Measurements from ENCODE around the gene MTMR12. TPM values are rescaled to one million over a fixed set of nuclear protein-coding genes. Genes with fewer than 3 reads are reported as not detected.

The MTMR12 gene
- total and polyA plus RNA-seq, 2 of the 13 experiments (the other 11 are each of a cell fraction or from before 2014, with no cell fraction given): 23.4 to 36.6 TPM

DNA sequence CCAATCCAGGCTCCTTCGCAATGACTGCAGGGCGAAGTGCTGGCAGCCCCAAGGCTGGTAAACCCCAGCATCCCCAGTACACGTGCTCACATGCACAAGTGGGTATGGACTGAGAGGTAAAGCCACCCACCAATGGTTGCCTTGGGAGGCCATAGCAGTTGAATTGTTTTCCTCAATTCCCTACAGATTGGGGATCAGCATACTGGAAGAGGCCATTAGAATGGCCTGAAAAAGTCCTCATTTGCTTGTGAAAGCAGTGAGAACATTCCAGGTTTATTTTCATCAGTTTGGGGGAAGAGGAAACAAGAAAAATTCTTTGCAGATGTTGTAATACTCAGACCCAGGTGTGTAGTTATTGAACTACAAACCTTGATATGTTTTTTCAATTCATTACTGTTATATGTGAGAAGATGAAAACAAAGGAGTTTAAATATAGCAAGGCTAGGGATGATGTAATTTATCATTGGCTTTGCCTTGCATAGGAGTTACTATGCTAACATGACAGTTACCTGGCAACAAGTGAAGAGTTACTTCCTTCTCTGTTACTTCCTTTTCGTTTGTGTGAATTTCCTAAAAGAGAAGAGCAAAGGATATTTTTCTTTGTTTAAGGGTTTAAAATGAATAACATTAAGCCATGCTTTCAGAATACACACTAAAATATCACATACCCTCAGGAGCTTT is 36.4 kb downstream of the MTMR12 start:
- H3K27ac ChIP-seq (ENCODE audit: extremely low read length, insufficient read depth, low read length): peak overlapping the region; percentile 67
- H3K27me3 ChIP-seq (ENCODE audit: control insufficient read depth in 1 of 2, insufficient read depth in 2 of 2, low read length in 2 of 2): no peaks in the 10 kb centered on the region
- H4K20me1 ChIP-seq (ENCODE audit: insufficient read depth, low read length): no peaks in the 10 kb centered on the region
- POLR2A ChIA-PET: interaction anchor here (1.0 to 4.9 kb wide), 3 partner anchors 19 to 43 kb away, joined by 3 to 40 read pairs (median 4); no protein-coding TSS in a partner anchor
- in situ Hi-C loops (cut with HindIII; ENCODE audit: extremely low pct_ligation_motif_present, low pct_unique_long_range_greater_than_20kb) (no loop called here), intact Hi-C loops (cut with micrococcal nuclease; ENCODE audit: unreplicated experiment) (no loop called here)
- no peak for ATAC-seq
- WGBS (ENCODE audit: low lambda C conversion rate): 66% methylated on average over 4 of the region's 4 CpGs
- no peak overlapping the region for H2AFZ ChIP-seq (ENCODE audit: low read length)
- no peak overlapping the region for H3K9ac ChIP-seq (ENCODE audit: insufficient read depth, low read depth, low read length)
- BruUV-seq (replicated peaks): no TSS peak
- no peak for FAIRE-seq
- H3K4me3 ChIP-seq (replicated peaks in 1 of 3; ENCODE audit: insufficient read depth in 1 of 3, low read depth in 2 of 3, low read length in 3 of 3): no peak overlapping the region
- peak; percentile 23 for DNase-seq (ENCODE audit: low spot score)
- CTCF ChIA-PET (ENCODE audit: low intra/inter-chr PET ratio, low total read pairs): interaction anchor here (0.6 kb wide), 1 partner anchor 167 kb away, joined by 4 read pairs; no protein-coding TSS in a partner anchor
- H3K36me3 ChIP-seq (replicated peaks in 1 of 2; ENCODE audit: control insufficient read depth in 1 of 2, insufficient read depth in 2 of 2, low read length in 2 of 2): peaks cover 5 to 30% of the 10 kb centered on the region in 2 experiments
- H3K9me3 ChIP-seq (ENCODE audit: low read length): no peaks in the 10 kb centered on the region
- peaks cover 56% of the 10 kb centered on the region for H3K79me2 ChIP-seq (ENCODE audit: insufficient read depth, low read length)
- H3K4me1 ChIP-seq (ENCODE audit: insufficient read depth, low read length): peaks cover 93% of the 10 kb centered on the region
- peak overlapping the region; percentile 36; the same call in 1 of the 2 replicates for H3K4me2 ChIP-seq (ENCODE audit: low read depth, low read length)
- TF ChIP-seq CHD2 (IDR thresholded peaks at IDR 0.05; ENCODE audit: low read depth, low read length) (no peak), ZNF430 (CRISPR knock-in tag; IDR thresholded peaks at IDR 0.05) (no peak), ZNF614 (CRISPR knock-in tag; IDR thresholded peaks at IDR 0.05; ENCODE audit: borderline replicate concordance) (no peak), JDP2 (CRISPR knock-in tag; IDR thresholded peaks at IDR 0.05; ENCODE audit: borderline replicate concordance) (no peak), REL (CRISPR knock-in tag; conservative IDR thresholded peaks at IDR 0.05) (no peak), TFDP2 (CRISPR knock-in tag; IDR thresholded peaks at IDR 0.05) (no peak), SAP130 (CRISPR knock-in tag; IDR thresholded peaks at IDR 0.05; ENCODE audit: low read depth) (0 out of 2 replicates have a peak, but pooled peaks have one; percentile 28), GATAD2A (CRISPR knock-in tag; IDR thresholded peaks at IDR 0.05) (peak; percentile 24; the same call in 1 of the 2 replicates), ZNF331 (CRISPR knock-in tag; IDR thresholded peaks at IDR 0.05) (no peak), JUN (CRISPR knock-in tag; IDR thresholded peaks at IDR 0.05) (no peak), SOX13 (IDR thresholded peaks at IDR 0.05) (no peak), SOX13 (CRISPR knock-in tag; conservative IDR thresholded peaks at IDR 0.05 in 1 of 2, IDR thresholded peaks at IDR 0.05 in 1 of 2) (0 out of 4 replicates have a peak, but pooled peaks of 1 of the 2 experiments have one; percentile 12), NPAS2 (CRISPR knock-in tag; IDR thresholded peaks at IDR 0.05; ENCODE audit: borderline replicate concordance) (no peak), IKZF4 (CRISPR knock-in tag; IDR thresholded peaks at IDR 0.05; ENCODE audit: borderline replicate concordance, low read depth, not compliant biosample characterization) (no peak)
- TF ChIP-seq, protein P1, sequence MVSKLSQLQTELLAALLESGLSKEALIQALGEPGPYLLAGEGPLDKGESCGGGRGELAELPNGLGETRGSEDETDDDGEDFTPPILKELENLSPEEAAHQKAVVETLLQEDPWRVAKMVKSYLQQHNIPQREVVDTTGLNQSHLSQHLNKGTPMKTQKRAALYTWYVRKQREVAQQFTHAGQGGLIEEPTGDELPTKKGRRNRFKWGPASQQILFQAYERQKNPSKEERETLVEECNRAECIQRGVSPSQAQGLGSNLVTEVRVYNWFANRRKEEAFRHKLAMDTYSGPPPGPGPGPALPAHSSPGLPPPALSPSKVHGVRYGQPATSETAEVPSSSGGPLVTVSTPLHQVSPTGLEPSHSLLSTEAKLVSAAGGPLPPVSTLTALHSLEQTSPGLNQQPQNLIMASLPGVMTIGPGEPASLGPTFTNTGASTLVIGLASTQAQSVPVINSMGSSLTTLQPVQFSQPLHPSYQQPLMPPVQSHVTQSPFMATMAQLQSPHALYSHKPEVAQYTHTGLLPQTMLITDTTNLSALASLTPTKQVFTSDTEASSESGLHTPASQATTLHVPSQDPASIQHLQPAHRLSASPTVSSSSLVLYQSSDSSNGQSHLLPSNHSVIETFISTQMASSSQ (IDR thresholded peaks at IDR 0.05; ENCODE audit: low read depth): no peak
- TF ChIP-seq, protein P1 (CRISPR knock-in tag; IDR thresholded peaks at IDR 0.05; ENCODE audit: borderline replicate concordance): no peak
- TF ChIP-seq, protein P2, sequence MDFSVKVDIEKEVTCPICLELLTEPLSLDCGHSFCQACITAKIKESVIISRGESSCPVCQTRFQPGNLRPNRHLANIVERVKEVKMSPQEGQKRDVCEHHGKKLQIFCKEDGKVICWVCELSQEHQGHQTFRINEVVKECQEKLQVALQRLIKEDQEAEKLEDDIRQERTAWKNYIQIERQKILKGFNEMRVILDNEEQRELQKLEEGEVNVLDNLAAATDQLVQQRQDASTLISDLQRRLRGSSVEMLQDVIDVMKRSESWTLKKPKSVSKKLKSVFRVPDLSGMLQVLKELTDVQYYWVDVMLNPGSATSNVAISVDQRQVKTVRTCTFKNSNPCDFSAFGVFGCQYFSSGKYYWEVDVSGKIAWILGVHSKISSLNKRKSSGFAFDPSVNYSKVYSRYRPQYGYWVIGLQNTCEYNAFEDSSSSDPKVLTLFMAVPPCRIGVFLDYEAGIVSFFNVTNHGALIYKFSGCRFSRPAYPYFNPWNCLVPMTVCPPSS (IDR thresholded peaks at IDR 0.05): no peak

All from HepG2 (cell line).